ENCODE measurements around the gene CTXN3. TPM values are rescaled to one million over a fixed set of nuclear protein-coding genes. Genes with fewer than 3 reads are reported as not detected.

CTXN3 gene
- total and polyA plus RNA-seq, 10 of the 15 experiments (the other 5 are each of a cell fraction or from before 2014, with no cell fraction given) = not detected

GRCh38 chr5:127684726-127685467, 36.0 kb downstream of the CTXN3 start (continued):
- TF ChIP-seq SREBF2 (IDR thresholded peaks at IDR 0.05; ENCODE audit: low read length) (no peak), MEF2A (IDR thresholded peaks at IDR 0.05; ENCODE audit: insufficient read depth, low read depth, low read length) (no peak), BMI1 (IDR thresholded peaks at IDR 0.05; ENCODE audit: borderline replicate concordance) (no peak), IKZF1 (conservative IDR thresholded peaks at IDR 0.05) (no peak), HSF1 (IDR thresholded peaks at IDR 0.05; ENCODE audit: low read depth, low read length) (no peak), ZNF274 (IDR thresholded peaks at IDR 0.05; ENCODE audit: insufficient read depth, insufficient read length) (no peak), MTA2 (IDR thresholded peaks at IDR 0.05; ENCODE audit: low read depth) (no peak), SMAD1 (IDR thresholded peaks at IDR 0.05; ENCODE audit: low read depth, partially characterized antibody) (no peak), CBFB (IDR thresholded peaks at IDR 0.05; ENCODE audit: low read depth) (no peak)
- TF ChIP-seq, protein P1, sequence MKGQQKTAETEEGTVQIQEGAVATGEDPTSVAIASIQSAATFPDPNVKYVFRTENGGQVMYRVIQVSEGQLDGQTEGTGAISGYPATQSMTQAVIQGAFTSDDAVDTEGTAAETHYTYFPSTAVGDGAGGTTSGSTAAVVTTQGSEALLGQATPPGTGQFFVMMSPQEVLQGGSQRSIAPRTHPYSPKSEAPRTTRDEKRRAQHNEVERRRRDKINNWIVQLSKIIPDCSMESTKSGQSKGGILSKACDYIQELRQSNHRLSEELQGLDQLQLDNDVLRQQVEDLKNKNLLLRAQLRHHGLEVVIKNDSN (IDR thresholded peaks at IDR 0.05; ENCODE audit: borderline replicate concordance, extremely low read length, insufficient read depth, low read depth, low read length) = no peak
- TF ChIP-seq, protein P2, sequence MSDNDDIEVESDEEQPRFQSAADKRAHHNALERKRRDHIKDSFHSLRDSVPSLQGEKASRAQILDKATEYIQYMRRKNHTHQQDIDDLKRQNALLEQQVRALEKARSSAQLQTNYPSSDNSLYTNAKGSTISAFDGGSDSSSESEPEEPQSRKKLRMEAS (IDR thresholded peaks at IDR 0.05; ENCODE audit: low read depth, low read length) = no peak
